Left ventricle myocardium inferior (tissue), 1 donor: ENCODE results near the gene LIMCH1. TPM values are rescaled to one million over a fixed set of nuclear protein-coding genes. Genes with fewer than 3 reads are reported as not detected.

Source experiments
- DNase-seq: peaks from one replicate; pipeline ENCODE4 v3.0.0-alpha.2; 2020
- H3K27ac ChIP-seq: fragments of 200-600 bp; replicated peaks from 2 replicates; pipeline ENCODE4 v1.8.0; 2021
- H3K27me3 ChIP-seq: fragments of 200-600 bp; 2 replicates; pipeline ENCODE4 v1.8.0; 2021; ENCODE audit warnings: low read depth
- H3K36me3 ChIP-seq: fragments of 200-600 bp; 2 replicates; pipeline ENCODE4 v1.8.0; 2021
- H3K4me1 ChIP-seq: fragments of 200-600 bp; 2 replicates; pipeline ENCODE4 v1.8.0; 2021
- H3K4me3 ChIP-seq: fragments of 200-600 bp; 2 replicates; pipeline ENCODE4 v1.8.0; 2021; ENCODE audit warnings: mild to moderate bottlenecking, moderate library complexity
- H3K9me3 ChIP-seq: fragments of 200-600 bp; replicated peaks from 2 replicates; pipeline ENCODE4 v1.8.0; 2021
- CTCF ChIP-seq: fragments of 200-600 bp; IDR thresholded peaks from 2 replicates; pipeline ENCODE4 v1.8.0; 2021; ENCODE audit warnings: antibody characterized with exemption, mild to moderate bottlenecking, borderline replicate concordance
- intact Hi-C: fragments of 100-400 bp; cut with micrococcal nuclease; formaldehyde crosslinking; loops from one replicate; pipeline ENCODE4 v1.11.0; 2022
- total RNA-seq: library from RNA; stranded (reverse); fragmentation: NEBNext Ultra II Directional; extraction: Animal tissue kit (Norgen Biotek cat#: 25700); gene quantifications from one replicate; pipeline ENCODE4 v1.2.1, GENCODE V29; 2021
- donor health status: DM: no; HTN: yes; CAD: no; lungs with severe emphysema.

The LIMCH1 gene
- total RNA-seq, 1 donor from 2014 or later, result 382 TPM

DNA sequence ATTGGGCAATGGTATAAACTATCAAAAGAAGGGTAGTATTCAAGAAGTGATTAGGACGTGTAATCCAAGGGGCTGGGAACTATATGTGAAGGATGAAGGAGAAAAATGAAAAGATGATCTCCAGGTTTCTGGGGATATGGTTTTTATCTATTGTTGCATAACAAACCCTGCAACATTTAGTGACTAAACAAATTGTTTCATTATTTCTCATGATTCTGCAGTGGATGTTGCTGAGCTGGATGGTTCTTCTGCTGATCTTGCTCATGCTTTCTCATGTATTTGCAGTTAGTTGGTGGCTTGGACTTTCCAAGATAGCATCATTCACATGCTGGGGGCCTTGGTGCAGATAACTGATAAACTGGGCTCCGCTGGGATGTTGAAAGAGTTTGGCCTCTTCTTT lies 181.5 kb downstream of the LIMCH1 start:
- no peaks in the 10 kb centered on the region for H3K4me1 ChIP-seq
- H3K4me3 ChIP-seq, result no peak overlapping the region
- H3K27ac ChIP-seq, result no peak overlapping the region
- DNase-seq, result no peak
- peaks cover 97% of the 10 kb centered on the region for H3K27me3 ChIP-seq
- no peaks in the 10 kb centered on the region for H3K9me3 ChIP-seq
- H3K36me3 ChIP-seq, result no peaks in the 10 kb centered on the region
- intact Hi-C loops, result no loop called here
- TF ChIP-seq CTCF, result no peak

DNA sequence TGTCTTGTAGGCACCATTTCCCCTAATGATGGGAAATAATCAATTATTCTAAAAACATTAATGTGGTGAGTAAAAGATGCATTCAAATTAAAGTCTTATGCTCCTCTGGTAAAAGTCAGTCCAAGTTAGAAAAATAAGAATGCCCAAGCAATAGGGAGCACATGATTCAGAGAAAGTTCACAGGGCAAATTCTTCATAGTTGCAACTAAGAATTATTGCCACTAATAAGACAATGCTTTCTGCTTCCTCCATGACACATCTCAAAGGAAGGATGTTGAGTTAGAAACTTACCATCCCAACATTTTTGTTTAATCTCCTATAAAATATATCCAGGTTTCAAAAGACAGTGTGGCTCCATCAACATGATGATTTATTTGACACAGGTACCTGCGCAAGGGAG lies 184.2 kb downstream of the LIMCH1 start:
- Histone ChIP-seq H3K9me3 (peaks cover 20% of the 10 kb centered on the region), H3K27ac (no peak overlapping the region), H3K27me3 (peaks cover 100% of the 10 kb centered on the region), H3K4me3 (no peak overlapping the region), H3K4me1 (no peaks in the 10 kb centered on the region), H3K36me3 (no peaks in the 10 kb centered on the region)
- intact Hi-C loops, result no loop called here
- no peak for DNase-seq
- no peak for TF ChIP-seq CTCF

DNA sequence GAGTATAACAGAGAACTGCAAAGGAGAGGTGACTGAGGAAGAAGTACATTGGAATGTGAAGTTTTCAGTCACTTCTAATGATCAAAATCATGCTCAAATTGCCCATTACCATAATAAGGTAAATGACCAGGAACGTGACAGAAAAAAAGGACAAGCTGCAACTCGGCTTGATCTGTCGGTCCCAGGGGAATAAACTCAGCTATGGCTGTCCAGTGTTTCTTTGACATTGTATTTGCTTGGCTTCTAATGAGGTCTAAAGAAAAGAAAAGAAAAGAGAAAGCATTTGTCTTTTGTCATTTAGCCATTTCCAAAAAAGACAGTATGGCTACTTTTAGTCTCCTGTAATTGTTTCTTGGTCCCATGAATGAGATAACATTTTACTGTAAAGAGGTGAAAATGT lies 185.3 kb downstream of the LIMCH1 start:
- H3K27me3 ChIP-seq, result peaks cover 100% of the 10 kb centered on the region
- no peaks in the 10 kb centered on the region for H3K4me1 ChIP-seq
- H3K9me3 ChIP-seq, result peaks cover 20% of the 10 kb centered on the region
- no peak overlapping the region for H3K27ac ChIP-seq
- no peak for DNase-seq
- intact Hi-C loops, result no loop called here
- no peak overlapping the region for H3K4me3 ChIP-seq
- TF ChIP-seq CTCF, result no peak
- H3K36me3 ChIP-seq, result no peaks in the 10 kb centered on the region

GRCh38 chr4:41725254-41725653 lies 187.3 kb downstream of the LIMCH1 start:
- H3K27ac ChIP-seq, result no peak overlapping the region
- peaks cover 20% of the 10 kb centered on the region for H3K9me3 ChIP-seq
- DNase-seq, result no peak
- H3K4me3 ChIP-seq, result no peak overlapping the region
- intact Hi-C loops, result no loop called here
- no peaks in the 10 kb centered on the region for H3K4me1 ChIP-seq
- no peaks in the 10 kb centered on the region for H3K36me3 ChIP-seq
- peaks cover 100% of the 10 kb centered on the region for H3K27me3 ChIP-seq
- no peak for TF ChIP-seq CTCF

- Histone ChIP-seq H3K27me3 (peaks cover 97% of the 10 kb centered on the region), H3K27ac (no peak overlapping the region), H3K36me3 (no peaks in the 10 kb centered on the region), H3K4me3 (no peak overlapping the region), H3K9me3 (peaks cover 20% of the 10 kb centered on the region), H3K4me1 (no peaks in the 10 kb centered on the region)
- DNase-seq, result no peak
- intact Hi-C loops, result no loop called here
- TF ChIP-seq CTCF, result no peak
These were observed 190.1 kb downstream of the LIMCH1 start for GRCh38 chr4:41727861-41728572.

- intact Hi-C loops, result no loop called here
- H3K27ac ChIP-seq, result no peak overlapping the region
- no peak for DNase-seq
- H3K9me3 ChIP-seq, result peaks cover 20% of the 10 kb centered on the region
- H3K27me3 ChIP-seq, result peaks cover 97% of the 10 kb centered on the region
- no peak for TF ChIP-seq CTCF
- no peaks in the 10 kb centered on the region for H3K36me3 ChIP-seq
- no peaks in the 10 kb centered on the region for H3K4me1 ChIP-seq
- H3K4me3 ChIP-seq, result no peak overlapping the region
These were observed 190.6 kb downstream of the LIMCH1 start for GRCh38 chr4:41728573-41728913.
